A673 (cell line): ENCODE measurements around the gene PML. TPM values are rescaled to one million over a fixed set of nuclear protein-coding genes. Genes with fewer than 3 reads are reported as not detected.
A peak's percentile ranks its signal among the peaks of the same experiment; 100 is the strongest.

Source experiments
- BruUV-seq: library from RNA; stranded (reverse); fragments of 400-500 nt; replicated peaks from 2 replicates; lab custom pipeline; 2021; lab: Mats Ljungman, UMichigan
- CTCF ChIA-PET: fragments of 300-600 bp; sonication (Branson Sonifier 250); formaldehyde crosslinking; loops from one replicate; lab custom pipeline; 2022; ENCODE audit warnings: antibody characterized with exemption; lab: Charles Lee
- POLR2A ChIA-PET: fragments of 300-600 bp; sonication (Branson Sonifier 250); formaldehyde crosslinking; loops from one replicate; lab custom pipeline; 2022; ENCODE audit warnings: antibody characterized with exemption; ENCODE audit not compliant: low non-redundant PET; lab: Charles Lee
- DNase-seq: peaks from one replicate; pipeline ENCODE4 v3.0.0-alpha.2; 2015; ENCODE audit warnings: low spot score
- H3K27ac ChIP-seq: fragments of 200-600 bp; sonication (generic); 2 replicates; pipeline ENCODE4 v1.5.1; 2016; ENCODE audit warnings: mixed run types, low read depth, mild to moderate bottlenecking, mixed read lengths, antibody characterized with exemption, low read length; ENCODE audit not compliant: poor library complexity, severe bottlenecking
- H3K27me3 ChIP-seq: fragments of 200-600 bp; sonication (generic); replicated peaks from 2 replicates; pipeline ENCODE4 v1.6.1; 2017; ENCODE audit warnings: mixed run types, low read depth, mild to moderate bottlenecking, mixed read lengths, antibody characterized with exemption, low read length; ENCODE audit not compliant: insufficient read depth, poor library complexity
- H3K36me3 ChIP-seq: fragments of 200-600 bp; sonication (generic); 2 replicates; pipeline ENCODE4 v1.6.1; 2016; ENCODE audit warnings: mixed run types, mild to moderate bottlenecking, mixed read lengths, antibody characterized with exemption, low read length; ENCODE audit not compliant: insufficient read depth, poor library complexity, severe bottlenecking
- H3K4me1 ChIP-seq: fragments of 200-600 bp; sonication (generic); 2 replicates; pipeline ENCODE4 v1.6.1; 2017; ENCODE audit warnings: mixed run types, mild to moderate bottlenecking, mixed read lengths, antibody characterized with exemption, low read length; ENCODE audit not compliant: insufficient read depth, poor library complexity, severe bottlenecking
- H3K4me3 ChIP-seq: fragments of 200-600 bp; sonication (generic); 2 replicates; pipeline ENCODE4 v1.5.1; 2016; ENCODE audit warnings: low read depth, mixed run types, mild to moderate bottlenecking, mixed read lengths, low read length; ENCODE audit not compliant: poor library complexity, severe bottlenecking
- H3K9me3 ChIP-seq: fragments of 200-600 bp; sonication (generic); 2 replicates; pipeline ENCODE4 v1.6.1; 2016; ENCODE audit warnings: mixed run types, low read depth, mild to moderate bottlenecking, mixed read lengths, antibody characterized with exemption, low read length; ENCODE audit not compliant: poor library complexity, severe bottlenecking
- CTCF ChIP-seq: fragments of 300-800, 200-600 bp; sonication (generic); conservative IDR thresholded peaks from 2 replicates; pipeline ENCODE4 v1.5.1; 2017; ENCODE audit warnings: low read depth, mild to moderate bottlenecking, antibody characterized with exemption, low read length, moderate library complexity, mixed read lengths
- EZH2 ChIP-seq: fragments of 200-600 bp; sonication (generic); IDR thresholded peaks from 2 replicates; pipeline ENCODE4 v1.6.1; 2017; ENCODE audit warnings: borderline replicate concordance, low read depth, mild to moderate bottlenecking, mixed read lengths, antibody characterized with exemption, low read length; ENCODE audit not compliant: poor library complexity, severe bottlenecking
- intact Hi-C: fragments of 100-400 bp; cut with micrococcal nuclease; formaldehyde crosslinking; loops from one replicate; pipeline ENCODE4 v1.10.0; 2022; ENCODE audit not compliant: unreplicated experiment
- total RNA-seq: library from RNA; stranded (reverse); gene quantifications from 2 replicates; pipeline ENCODE4 v1.2.3, GENCODE V29; 2021

PML gene
- total RNA-seq, 1 experiment from 2014 or later, result 40.0 TPM

GRCh38 chr15:73991260-73991659 lies 3.3 kb upstream of the PML start:
- intact Hi-C loops, result no loop called here
- no peak for DNase-seq
- TF ChIP-seq CTCF (no peak), EZH2 (no peak)
- H3K36me3 ChIP-seq, result no peaks in the 10 kb centered on the region
- no TSS peak for BruUV-seq
- H3K27me3 ChIP-seq, result no peaks in the 10 kb centered on the region
- CTCF ChIA-PET, result no interaction called here
- peaks cover 20% of the 10 kb centered on the region for H3K4me1 ChIP-seq
- H3K27ac ChIP-seq, result no peak overlapping the region
- no peaks in the 10 kb centered on the region for H3K9me3 ChIP-seq
- POLR2A ChIA-PET, result no interaction called here
- peak overlapping the region; percentile 94 for H3K4me3 ChIP-seq

GRCh38 chr15:73991726-73992593 lies 2.6 kb upstream of the PML start, which contains the start of gene STOML1:
TSS of gene STOML1 (minus strand) at chr15:73992295. CDS start at chr15:73992223, 72 bp downstream.
- Histone ChIP-seq H3K4me3 (peak within 1 kb of the TSS; percentile 94), H3K27ac (peak within 1 kb of the TSS; percentile 67), H3K4me1 (peaks cover 26% of the 10 kb centered on the region), H3K36me3 (no peaks in the 10 kb centered on the region), H3K9me3 (no peaks in the 10 kb centered on the region), H3K27me3 (no peaks in the 10 kb centered on the region)
- POLR2A ChIA-PET, result no interaction called here
- peak; percentile 97 for DNase-seq
- intact Hi-C loops, result no loop called here
- TF ChIP-seq EZH2 (no peak), CTCF (peak; percentile 77)
- CTCF ChIA-PET, result interaction anchor here (0.5 kb wide), 1 partner anchor 469 kb away, joined by 4 read pairs; the partner anchor contains the start of gene UBL7
- BruUV-seq, result no TSS peak

GRCh38 chr15:73992594-73992898 lies 2.0 kb upstream of the PML start:
- Histone ChIP-seq H3K27me3 (no peaks in the 10 kb centered on the region), H3K4me1 (peaks cover 27% of the 10 kb centered on the region), H3K9me3 (no peaks in the 10 kb centered on the region), H3K4me3 (peak overlapping the region; percentile 94), H3K36me3 (no peaks in the 10 kb centered on the region), H3K27ac (peak overlapping the region; percentile 39)
- no TSS peak for BruUV-seq
- TF ChIP-seq EZH2, result no peak
- no peak; the same call in 1 of the 2 replicates for TF ChIP-seq CTCF
- POLR2A ChIA-PET, result no interaction called here
- intact Hi-C loops, result no loop called here
- CTCF ChIA-PET, result interaction anchor here (0.5 kb wide), 1 partner anchor 469 kb away, joined by 4 read pairs; the partner anchor contains the start of gene UBL7
- no peak for DNase-seq
